ENCODE measurements around the gene LRRC63.
A peak's percentile ranks its signal among the peaks of the same experiment; 100 is the strongest.

The LRRC63 gene

GRCh38 chr13:46313432-46314257, 101.9 kb downstream of the LRRC63 start:
- DNase-seq (ENCODE audit: low spot score): no peak

GRCh38 chr13:46314587-46314986, 102.9 kb downstream of the LRRC63 start:
- no peak for DNase-seq (ENCODE audit: low spot score)

- no peak for DNase-seq (ENCODE audit: low spot score)
These were observed 103.3 kb downstream of the LRRC63 start for GRCh38 chr13:46315036-46315435.

- DNase-seq (ENCODE audit: low spot score): peak; percentile 60
These were observed 103.9 kb downstream of the LRRC63 start for GRCh38 chr13:46315491-46316075.

- DNase-seq (ENCODE audit: low spot score): no peak
These were observed 105.4 kb downstream of the LRRC63 start for GRCh38 chr13:46317120-46317519.

- no peak for DNase-seq (ENCODE audit: low spot score)
These were observed 107.3 kb downstream of the LRRC63 start for GRCh38 chr13:46318986-46319385.

- no peak for DNase-seq (ENCODE audit: low spot score)
These were observed 108.7 kb downstream of the LRRC63 start for GRCh38 chr13:46320406-46320805.

- no peak for DNase-seq (ENCODE audit: low spot score)
These were observed 109.1 kb downstream of the LRRC63 start for GRCh38 chr13:46320821-46321220.

- DNase-seq (ENCODE audit: low spot score): peak; percentile 62
These were observed 109.9 kb downstream of the LRRC63 start for GRCh38 chr13:46321494-46322225.

- no peak for DNase-seq (ENCODE audit: low spot score)
These were observed 113.2 kb downstream of the LRRC63 start for GRCh38 chr13:46324976-46325375.

Data from SW480 (cell line).